ENCODE data around the gene PPARG.
"Not testable (repeated sequence)": the region's sequence is repeated elsewhere in the genome, so short reads cannot be mapped to it uniquely, and the experiment has no call there.

PPARG gene

GRCh38 chr3:12279591-12280326 is 9.1 kb upstream of the PPARG start:
- no peak for DNase-seq (ENCODE audit: low read depth)

DNA sequence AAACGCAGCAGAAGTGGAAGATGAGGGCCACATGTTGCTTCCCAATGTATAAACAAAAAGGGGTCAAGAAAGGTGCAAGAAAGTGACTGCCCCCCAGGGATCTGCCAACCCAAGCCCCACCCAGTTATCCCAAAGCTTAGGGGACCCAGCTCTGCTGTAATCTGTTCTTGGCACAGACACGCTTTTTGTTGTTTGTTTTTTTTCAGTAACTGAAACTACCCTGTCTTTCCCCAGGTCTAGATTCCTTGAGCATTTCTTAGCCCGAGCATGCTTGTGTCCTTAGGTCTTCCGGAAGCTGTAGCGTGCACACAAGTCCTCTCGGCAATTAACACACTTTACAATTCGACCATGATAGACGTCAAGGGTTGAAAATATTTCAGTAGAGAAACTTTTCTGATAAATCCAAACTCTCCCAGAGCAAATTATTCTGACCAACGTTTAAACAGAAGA is 8.5 kb upstream of the PPARG start:
- peak; percentile 30 for DNase-seq (ENCODE audit: low read depth)

DNA sequence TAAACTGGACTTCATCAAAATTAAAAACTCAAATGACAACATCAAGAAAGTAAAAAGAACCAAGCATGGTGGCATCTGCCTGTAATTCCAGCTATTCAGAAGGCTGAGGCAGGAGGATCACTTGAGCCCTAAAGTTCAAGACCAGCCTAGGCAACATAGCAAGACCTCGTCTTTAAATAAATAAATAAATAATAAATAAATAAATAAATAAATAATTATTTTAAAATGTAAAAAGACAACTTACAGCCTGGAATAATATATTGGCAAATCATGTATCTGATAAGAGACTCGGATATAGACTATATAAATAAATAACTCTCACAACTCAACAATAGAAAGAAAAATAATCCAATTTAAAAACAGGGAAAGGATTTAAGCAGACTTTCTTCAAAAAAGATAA is 4.3 kb upstream of the PPARG start:
- DNase-seq (ENCODE audit: low read depth) = no peak

DNA sequence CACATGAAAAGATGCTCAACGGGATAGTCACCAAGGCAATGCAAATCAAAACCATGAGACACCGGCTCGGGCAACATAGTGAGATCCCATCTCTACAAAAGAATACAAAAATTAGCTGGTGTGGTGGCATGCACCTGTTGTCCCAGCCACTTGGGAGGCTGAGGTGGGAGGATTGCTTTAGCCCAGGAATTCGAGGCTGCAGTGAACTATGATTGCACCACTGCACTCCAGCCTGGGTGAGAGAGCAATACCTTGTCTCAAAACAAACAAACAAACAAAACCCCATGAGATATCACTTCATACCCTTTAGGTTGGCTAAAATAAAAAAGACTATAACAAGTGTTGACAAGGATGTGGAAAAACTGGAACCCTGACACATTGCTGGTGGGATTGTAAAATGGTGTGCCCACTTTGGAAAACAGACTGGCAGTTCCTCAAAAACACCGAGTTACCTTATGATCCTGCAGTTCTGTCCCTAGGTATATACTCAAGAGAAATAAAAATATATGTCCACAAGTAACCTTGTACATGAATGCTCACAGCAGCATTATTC is 3.8 kb upstream of the PPARG start:
- no peak for DNase-seq (ENCODE audit: low read depth)

GRCh38 chr3:12285779-12286178 is 3.1 kb upstream of the PPARG start:
- DNase-seq (ENCODE audit: low read depth) = not testable (repeated sequence)

DNA sequence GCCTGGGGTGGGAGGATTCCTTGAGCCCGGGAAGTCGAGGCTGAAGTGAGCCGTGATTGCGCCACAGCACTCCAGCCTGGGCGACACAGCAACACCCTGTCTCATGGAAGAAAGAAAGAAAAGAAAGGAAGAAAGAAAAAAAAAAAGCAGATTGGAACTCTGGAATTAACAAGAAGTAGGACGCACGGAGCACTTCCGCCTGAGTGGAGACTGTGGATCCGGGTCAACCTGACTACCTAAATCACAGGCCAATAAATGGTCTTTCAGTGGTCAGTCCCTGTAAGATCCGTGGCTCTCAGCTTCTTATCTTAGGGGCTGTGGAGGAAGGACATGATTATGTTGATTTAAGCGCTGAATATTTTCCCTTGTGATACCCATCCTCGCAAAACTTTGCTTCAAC is 2.4 kb upstream of the PPARG start:
- DNase-seq (ENCODE audit: low read depth) = no peak

DNA sequence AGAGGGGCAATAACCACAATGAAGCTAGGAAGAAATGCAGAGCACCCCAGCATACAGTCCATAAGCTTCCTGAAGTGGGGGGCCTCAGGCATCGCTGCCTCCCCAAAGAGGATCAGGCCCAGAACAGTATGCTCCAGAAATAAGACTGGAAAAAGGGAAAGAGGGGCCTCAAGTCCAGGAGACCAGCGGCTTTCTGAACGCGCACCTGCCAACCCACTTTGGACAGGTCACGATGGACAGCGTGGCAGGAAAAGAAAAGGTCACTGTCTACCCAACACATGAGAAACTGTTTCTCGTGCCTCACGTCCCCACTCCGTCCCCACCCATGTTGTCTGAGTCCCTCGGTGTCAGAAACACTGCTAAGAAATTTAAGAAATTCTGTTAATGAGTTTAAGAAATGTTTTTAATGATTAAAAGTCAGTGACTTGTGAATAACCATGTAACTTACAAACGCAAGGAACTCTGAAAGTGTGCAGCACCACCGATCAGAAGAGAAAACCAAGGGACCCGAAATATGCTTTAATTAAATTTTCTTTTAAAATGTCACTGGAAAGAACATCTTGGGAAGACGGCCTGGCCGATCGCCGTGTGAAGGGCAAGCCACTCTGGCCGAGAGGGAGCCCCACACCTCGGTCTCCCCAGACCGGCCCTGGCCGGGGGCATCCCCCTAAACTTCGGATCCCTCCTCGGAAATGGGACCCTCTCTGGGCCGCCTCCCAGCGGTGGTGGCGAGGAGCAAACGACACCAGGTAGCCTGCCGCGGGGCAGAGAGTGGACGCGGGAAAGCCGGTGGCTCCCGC is 1.7 kb upstream of the PPARG start:
- peak; percentile 2 for DNase-seq (ENCODE audit: low read depth)

GRCh38 chr3:12287727-12288181 is 1.1 kb upstream of the PPARG start:
- DNase-seq (ENCODE audit: low read depth) = peak; percentile 21

DNA sequence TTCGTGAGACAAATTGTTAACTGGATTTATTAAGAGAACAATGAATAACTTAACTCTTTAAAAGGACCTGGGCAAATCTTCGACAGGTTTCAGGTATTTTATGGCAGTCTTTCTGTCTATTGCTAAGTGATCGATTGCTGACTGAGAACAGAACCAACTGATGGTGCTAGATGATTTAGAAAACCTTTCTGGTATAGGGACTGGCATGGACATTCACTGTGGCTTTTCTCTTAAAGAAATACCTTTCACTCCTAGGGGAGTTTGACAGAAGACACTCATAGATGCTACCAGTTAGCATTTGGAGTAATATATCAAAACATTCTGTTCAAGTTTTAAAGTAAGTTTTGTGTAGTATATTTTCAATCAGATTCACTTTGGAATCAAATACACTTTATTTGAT is 654 bp downstream of the PPARG start:
- no peak for DNase-seq (ENCODE audit: low read depth)

DNA sequence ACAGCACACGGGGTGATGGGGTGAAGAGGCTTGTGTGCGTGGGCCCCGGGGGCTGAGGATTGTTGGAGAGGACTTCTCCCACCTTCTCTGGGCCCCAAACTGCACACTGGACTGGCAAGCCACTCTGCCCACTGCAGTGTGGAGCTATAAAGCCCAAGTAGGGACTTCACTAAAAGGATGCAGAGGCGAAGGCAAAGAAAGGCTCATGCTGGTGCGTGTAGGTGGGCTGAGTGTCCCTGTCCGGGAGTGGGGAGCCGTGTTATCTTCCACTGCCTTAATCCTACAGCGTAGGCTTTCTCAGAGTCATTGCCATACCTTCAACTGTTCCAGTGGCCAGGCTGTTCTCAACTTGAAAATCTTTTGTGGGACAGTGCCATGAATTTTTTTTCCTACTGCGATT is 3.9 kb downstream of the PPARG start:
- no peak for DNase-seq (ENCODE audit: low read depth)

- peak; percentile 65 for DNase-seq (ENCODE audit: low read depth)
These were observed 6.2 kb downstream of the PPARG start for GRCh38 chr3:12294885-12295580.

DNA sequence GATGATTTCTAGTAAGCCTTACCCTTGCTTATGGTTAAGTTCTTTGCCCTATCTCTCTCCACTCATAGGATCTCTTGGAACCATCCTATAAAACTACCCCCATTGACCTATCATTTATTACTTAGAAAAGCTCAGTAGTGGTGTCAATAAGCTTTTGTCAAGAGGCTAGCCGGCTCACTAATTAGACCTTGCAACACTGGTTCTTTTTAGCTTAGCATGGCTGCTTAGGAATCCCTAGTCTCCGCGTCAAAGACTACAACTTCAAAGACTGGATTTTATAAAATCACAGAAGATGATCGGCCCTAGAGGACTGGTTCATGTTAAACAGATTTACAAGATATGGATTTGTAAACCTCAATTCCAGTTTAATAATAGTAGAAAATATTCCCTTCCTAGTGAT is 7.6 kb downstream of the PPARG start:
- no peak for DNase-seq (ENCODE audit: low read depth)

- peak; percentile 8 for DNase-seq (ENCODE audit: low read depth)
These were observed 10.2 kb downstream of the PPARG start for GRCh38 chr3:12299026-12299425.

DNA sequence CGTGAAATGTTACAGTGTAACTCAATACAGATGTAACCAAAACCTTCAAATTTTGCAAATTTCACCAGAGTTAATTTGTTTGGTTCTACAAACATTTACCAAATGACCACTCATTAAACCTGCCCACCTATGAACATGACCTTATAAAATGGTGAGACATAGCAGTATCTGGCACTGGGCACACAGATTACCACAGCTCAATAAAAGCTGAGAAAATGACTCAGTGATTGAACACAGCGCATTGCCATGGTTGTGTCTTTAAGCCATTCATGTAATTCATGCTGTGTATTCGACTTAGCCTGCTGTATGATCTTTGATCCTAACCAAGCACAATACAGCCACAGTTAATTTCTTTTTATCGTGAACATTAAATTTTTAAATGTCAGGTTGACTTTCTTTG is 11.3 kb downstream of the PPARG start:
- no peak for DNase-seq (ENCODE audit: low read depth)

GRCh38 chr3:12301031-12301430 is 12.2 kb downstream of the PPARG start:
- DNase-seq (ENCODE audit: low read depth) = no peak

DNA sequence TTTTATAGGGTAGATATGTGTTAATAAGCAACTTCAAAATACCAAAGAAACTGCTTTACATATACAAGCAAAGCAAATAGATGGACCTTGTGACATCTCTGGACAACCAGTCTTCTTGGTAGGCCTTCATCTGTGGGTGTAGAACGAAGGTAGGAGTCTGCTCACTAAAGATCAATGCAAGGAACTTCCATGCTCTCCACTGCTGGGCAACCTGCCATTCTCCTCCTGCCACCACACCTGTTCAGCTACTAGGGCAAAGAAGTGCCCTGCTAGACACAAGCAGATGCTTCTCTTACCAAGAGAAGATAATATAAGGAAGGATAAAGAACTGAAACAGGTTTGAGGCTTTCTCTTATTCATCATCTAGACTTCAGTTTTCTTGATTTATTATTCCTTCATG is 12.6 kb downstream of the PPARG start:
- DNase-seq (ENCODE audit: low read depth) = no peak

GRCh38 chr3:12302564-12302963 is 13.7 kb downstream of the PPARG start:
- no peak for DNase-seq (ENCODE audit: low read depth)

DNA sequence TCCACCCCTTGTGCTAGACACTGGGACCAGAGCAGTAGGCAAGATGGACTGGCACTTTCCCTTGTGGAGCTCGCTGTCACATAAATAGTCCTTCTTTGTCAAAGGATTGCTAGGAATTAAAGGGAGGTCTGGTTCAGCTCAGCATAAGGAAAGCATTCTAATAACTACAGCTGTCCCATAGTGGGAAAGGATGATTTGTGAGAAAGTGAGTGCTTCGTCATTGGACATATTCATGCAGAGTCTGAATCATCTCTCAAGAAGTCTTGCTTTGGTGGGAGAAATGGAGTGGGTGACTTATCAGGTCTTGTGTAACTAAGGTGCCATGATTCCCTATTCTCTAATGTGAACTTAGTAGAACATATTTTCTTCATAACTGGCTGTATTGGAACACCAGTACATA is 14.7 kb downstream of the PPARG start:
- peak; percentile 88 for DNase-seq (ENCODE audit: low read depth)

DNA sequence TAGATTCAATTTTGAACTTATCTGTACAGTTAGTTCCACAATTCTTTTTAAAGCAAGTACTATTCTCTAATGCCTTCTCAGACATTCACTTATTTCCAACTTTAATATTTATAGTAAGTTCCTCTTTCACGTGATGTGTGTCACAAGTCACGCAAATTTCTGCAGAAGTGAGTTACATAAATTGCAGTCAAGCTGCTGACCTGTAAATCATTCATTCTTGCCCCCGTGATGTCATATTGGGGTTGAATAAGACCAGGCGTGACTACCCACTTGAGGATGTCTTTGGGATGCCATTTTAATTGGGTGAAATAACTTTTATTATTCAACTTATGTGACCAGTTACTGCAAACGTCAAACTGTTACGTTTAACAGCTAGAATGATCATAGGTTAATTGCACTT is 15.1 kb downstream of the PPARG start:
- DNase-seq (ENCODE audit: low read depth) = no peak

DNA sequence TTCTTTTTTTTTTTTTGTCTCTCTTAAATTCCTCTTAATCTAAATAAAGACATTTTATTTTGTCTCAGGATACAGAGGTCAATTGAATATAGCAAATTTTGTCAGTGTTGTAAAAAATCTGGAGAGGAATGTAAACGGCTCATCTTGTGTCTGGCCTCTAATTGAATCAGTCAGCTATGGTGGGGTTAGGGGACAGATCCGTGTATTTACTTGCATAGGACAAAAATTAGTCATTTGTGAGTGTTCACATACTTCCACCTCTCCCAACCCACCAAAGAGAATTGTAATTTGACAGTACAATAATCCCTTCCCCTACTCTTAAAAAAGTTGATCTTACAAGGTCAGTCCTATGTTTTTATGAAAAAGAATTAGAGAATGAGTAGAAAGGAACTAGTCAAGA is 18.3 kb downstream of the PPARG start:
- peak; percentile 62 for DNase-seq (ENCODE audit: low read depth)

DNA sequence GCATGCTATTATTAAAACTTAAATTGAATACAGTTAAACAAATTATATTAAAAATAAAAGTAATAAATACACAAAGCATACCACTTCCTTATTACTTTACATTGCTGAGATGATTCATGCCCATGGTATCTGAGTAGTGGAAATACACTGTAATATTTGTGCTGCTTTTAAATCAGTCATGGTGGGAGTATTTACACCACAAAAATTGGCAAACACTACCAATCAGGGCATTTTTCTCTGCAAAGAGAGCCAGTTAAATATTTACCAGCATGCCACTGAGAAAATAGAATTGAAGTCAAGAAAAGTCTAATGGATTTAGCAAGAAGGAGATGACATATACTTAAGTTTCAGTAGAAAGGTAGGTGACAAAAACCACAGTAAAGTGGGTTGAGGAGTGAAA is 19.6 kb downstream of the PPARG start:
- peak; percentile 92 for DNase-seq (ENCODE audit: low read depth)

- DNase-seq (ENCODE audit: low read depth) = no peak
These were observed 20.8 kb downstream of the PPARG start for GRCh38 chr3:12309716-12310115.

DNA sequence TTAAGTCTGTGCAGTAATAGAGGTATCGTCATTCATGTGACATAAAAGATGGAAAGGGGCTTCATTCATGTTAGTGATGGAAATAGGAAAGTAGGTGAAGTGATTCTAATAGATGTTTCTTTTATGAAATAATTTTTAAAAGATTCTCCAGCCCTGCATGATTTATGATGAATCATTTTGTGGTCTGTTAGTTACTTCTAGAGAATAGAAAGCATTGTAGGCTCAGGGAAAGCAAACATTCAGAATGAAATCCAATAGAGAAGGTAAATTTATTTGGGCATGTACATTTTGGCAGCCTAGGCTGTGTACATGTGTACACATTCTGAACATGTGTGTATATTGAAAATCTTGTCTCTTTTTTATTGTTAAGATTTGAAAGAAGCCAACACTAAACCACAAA is 23.1 kb downstream of the PPARG start:
- DNase-seq (ENCODE audit: low read depth) = no peak

Data from EH (cell line).